Smooth muscle cell (in vitro differentiated cells): ENCODE results near the gene EIF3M. TPM values are rescaled to one million over a fixed set of nuclear protein-coding genes. Genes with fewer than 3 reads are reported as not detected.

Experiments
- DNase-seq: peaks from one replicate; lab custom pipeline; 2025; ENCODE audit not compliant: unreplicated experiment; lab: John Stamatoyannopoulos, UW
- H2AFZ ChIP-seq: fragments of 200-600 bp; sonication (generic); 2 replicates; pipeline ENCODE4 v1.6.0; 2016; ENCODE audit warnings: antibody characterized with exemption, low read depth, mild to moderate bottlenecking
- H3F3A ChIP-seq: fragments of 200-600 bp; sonication (generic); 2 replicates; pipeline ENCODE4 v1.6.0; 2017; ENCODE audit warnings: antibody characterized with exemption, low read depth
- H3K27ac ChIP-seq: fragments of 200-600 bp; sonication (generic); 2 replicates; pipeline ENCODE4 v1.5.1; 2016; ENCODE audit warnings: low read depth, mild to moderate bottlenecking
- H3K27me3 ChIP-seq: fragments of 200-600 bp; sonication (generic); 2 replicates; pipeline ENCODE4 v1.6.1; 2016; ENCODE audit warnings: low read depth, mild to moderate bottlenecking
- H3K36me3 ChIP-seq: fragments of 200-600 bp; sonication (generic); 2 replicates; pipeline ENCODE4 v1.5.1; 2016; ENCODE audit warnings: low read depth
- H3K4me1 ChIP-seq: fragments of 200-600 bp; sonication (generic); 2 replicates; pipeline ENCODE4 v1.5.1; 2016; ENCODE audit warnings: low read depth
- H3K4me2 ChIP-seq: fragments of 200-600 bp; sonication (generic); 2 replicates; pipeline ENCODE4 v1.6.0; 2016; ENCODE audit warnings: mild to moderate bottlenecking
- H3K4me3 ChIP-seq: fragments of 200-600 bp; sonication (generic); 2 replicates; pipeline ENCODE4 v1.5.1; 2016; ENCODE audit warnings: mild to moderate bottlenecking
- H3K79me2 ChIP-seq: fragments of 200-600 bp; sonication (generic); 2 replicates; pipeline ENCODE4 v1.6.0; 2016; ENCODE audit warnings: low read depth, mild to moderate bottlenecking
- H3K9ac ChIP-seq: fragments of 200-600 bp; sonication (generic); 2 replicates; pipeline ENCODE4 v1.6.0; 2016; ENCODE audit warnings: low read depth
- H3K9me3 ChIP-seq: fragments of 200-600 bp; sonication (generic); replicated peaks from 2 replicates; pipeline ENCODE4 v1.5.1; 2016; ENCODE audit warnings: low read depth
- H4K20me1 ChIP-seq: fragments of 200-600 bp; sonication (generic); 2 replicates; pipeline ENCODE4 v1.6.0; 2016; ENCODE audit warnings: low read depth
- CTCF ChIP-seq: fragments of 200-600 bp; sonication (generic); IDR thresholded peaks from 2 replicates; pipeline ENCODE4 v1.5.1; 2017; ENCODE audit warnings: borderline replicate concordance, mild to moderate bottlenecking, antibody characterized with exemption; ENCODE audit not compliant: insufficient read depth, poor library complexity, severe bottlenecking
- WGBS: methylation state at CpG from one replicate; pipeline ENCODE4 v1.1.7; 2016; ENCODE audit warnings: low lambda C conversion rate; 5-methylcytosine and 5-hydroxymethylcytosine counted together
- polyA plus RNA-seq: library from polyadenylated mRNA; unstranded; fragments of >200 nt; fragmentation: Nextera tagmentation; extraction: Ambion mirVana; gene quantifications from 2 replicates; pipeline ENCODE4 v1.2.1, GENCODE V29; 2016
- total RNA-seq: library from RNA; depleted of rRNA; stranded (reverse); fragments of >200 nt; gene quantifications from 2 replicates; pipeline ENCODE4 v1.2.3, GENCODE V29; 2014

Gene EIF3M
- total and polyA plus RNA-seq, 2 experiments from 2014 or later, result 193 to 539 TPM

DNA sequence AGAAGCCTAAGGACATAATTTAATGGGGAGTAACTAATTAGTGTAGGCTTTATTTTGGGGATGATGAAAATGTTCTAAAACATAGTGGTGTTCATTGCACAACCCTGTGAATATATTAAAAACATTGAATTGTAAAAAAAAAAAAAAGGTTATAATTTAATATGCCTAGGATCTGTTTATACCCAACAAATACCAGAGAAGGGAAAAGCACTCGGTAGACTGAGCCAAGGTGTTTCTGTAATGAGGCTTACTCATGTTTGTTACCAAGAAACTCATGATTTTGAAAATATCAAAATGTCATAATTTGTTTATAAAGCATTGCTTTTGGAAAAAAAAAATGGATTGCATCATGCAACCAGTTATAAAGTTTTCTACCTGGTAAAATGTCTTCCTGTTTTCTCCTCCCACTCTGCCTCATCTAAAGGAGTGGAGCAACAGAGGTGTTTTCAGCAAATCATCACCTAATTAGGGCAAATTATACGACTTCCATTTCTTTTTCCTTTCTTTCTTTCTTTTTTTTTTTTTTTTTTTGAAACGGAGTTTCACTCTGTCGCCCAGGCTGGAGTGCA, 14.2 kb upstream of the EIF3M start:
- no peak for DNase-seq
- Histone ChIP-seq H2AFZ (no peak overlapping the region), H3F3A (no peaks in the 10 kb centered on the region), H3K9ac (no peak overlapping the region), H4K20me1 (no peaks in the 10 kb centered on the region), H3K4me1 (peaks cover 5% of the 10 kb centered on the region), H3K9me3 (no peaks in the 10 kb centered on the region), H3K27ac (no peak overlapping the region), H3K79me2 (no peaks in the 10 kb centered on the region), H3K4me3 (no peak overlapping the region), H3K27me3 (peaks cover 18% of the 10 kb centered on the region), H3K4me2 (no peak overlapping the region), H3K36me3 (no peaks in the 10 kb centered on the region)
- 83% methylated on average over 4 of the region's 4 CpGs for WGBS
- TF ChIP-seq CTCF, result no peak

- Histone ChIP-seq H3K36me3 (no peaks in the 10 kb centered on the region), H3K27me3 (peaks cover 18% of the 10 kb centered on the region), H3K9me3 (no peaks in the 10 kb centered on the region), H3K4me2 (no peak overlapping the region), H4K20me1 (no peaks in the 10 kb centered on the region), H3K27ac (no peak overlapping the region), H3K4me1 (peaks cover 5% of the 10 kb centered on the region), H3K9ac (no peak overlapping the region), H3F3A (no peaks in the 10 kb centered on the region), H2AFZ (peak overlapping the region; percentile 1), H3K79me2 (no peaks in the 10 kb centered on the region), H3K4me3 (no peak overlapping the region)
- no peak for TF ChIP-seq CTCF
- no peak for DNase-seq
- WGBS, result 50% methylated on average over 10 of the region's 10 CpGs
Measured at GRCh38 chr11:32571039-32571438, 12.6 kb upstream of the EIF3M start.

DNA sequence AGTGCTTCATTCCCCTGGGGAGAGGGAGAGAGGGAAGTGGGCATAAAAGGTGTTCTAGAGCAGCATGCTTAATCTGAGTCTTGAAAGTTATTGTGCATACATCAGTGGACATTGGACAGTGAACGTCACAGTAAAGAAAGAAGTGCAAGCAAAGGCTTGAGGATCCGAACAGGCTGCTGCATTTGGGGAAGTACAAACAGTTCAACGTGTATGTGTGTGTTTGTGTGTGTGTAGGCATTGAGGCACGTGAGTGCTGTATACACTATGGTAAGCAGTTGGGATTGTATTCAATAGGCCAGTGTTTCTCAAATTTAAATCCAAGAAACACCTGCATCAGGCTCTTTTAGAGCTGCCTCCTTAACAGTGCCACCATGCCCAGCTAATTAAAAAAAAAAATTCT, 10.4 kb upstream of the EIF3M start:
- Histone ChIP-seq H3K9ac (no peak overlapping the region), H3K4me3 (no peak overlapping the region), H3F3A (no peaks in the 10 kb centered on the region), H3K27me3 (peaks cover 10% of the 10 kb centered on the region), H4K20me1 (no peaks in the 10 kb centered on the region), H3K4me1 (peaks cover 5% of the 10 kb centered on the region), H3K36me3 (no peaks in the 10 kb centered on the region), H3K4me2 (no peak overlapping the region), H3K79me2 (no peaks in the 10 kb centered on the region), H2AFZ (no peak overlapping the region), H3K27ac (no peak overlapping the region), H3K9me3 (no peaks in the 10 kb centered on the region)
- no peak for DNase-seq
- WGBS, result 89% methylated on average over 4 of the region's 4 CpGs
- no peak for TF ChIP-seq CTCF

DNA sequence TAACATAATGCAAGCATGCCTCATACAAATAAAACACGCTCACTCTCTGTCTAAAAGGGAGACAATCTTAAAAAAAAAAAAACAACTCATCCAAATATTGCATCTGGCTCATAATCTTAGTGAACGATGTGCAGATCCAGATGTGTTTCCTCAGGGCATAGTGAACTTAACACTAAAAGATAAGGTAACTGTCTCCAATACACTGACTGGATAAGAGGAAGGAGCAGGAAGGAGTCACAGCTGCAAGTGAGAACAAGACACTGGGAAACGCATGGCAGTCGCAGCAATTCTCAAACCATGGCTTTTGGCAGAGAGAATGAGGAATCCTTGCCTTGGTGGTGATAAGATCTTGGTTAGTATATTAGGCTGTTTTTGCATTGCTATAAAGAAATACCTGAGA, 9.2 kb upstream of the EIF3M start:
- Histone ChIP-seq H3K4me1 (peaks cover 5% of the 10 kb centered on the region), H3K4me3 (no peak overlapping the region), H3K27me3 (peaks cover 9% of the 10 kb centered on the region), H3F3A (no peaks in the 10 kb centered on the region), H3K9me3 (no peaks in the 10 kb centered on the region), H3K9ac (no peak overlapping the region), H3K27ac (no peak overlapping the region), H3K4me2 (no peak overlapping the region), H3K79me2 (no peaks in the 10 kb centered on the region), H3K36me3 (no peaks in the 10 kb centered on the region), H2AFZ (no peak overlapping the region), H4K20me1 (no peaks in the 10 kb centered on the region)
- 63% methylated on average over 4 of the region's 4 CpGs for WGBS
- no peak for TF ChIP-seq CTCF
- DNase-seq, result no peak
